Stimulated activated memory B cell treated with anti-CD40 and anti-IgM and Interleukin-4, amounts not matched to agents 10 μg/mL and 1 μg/mL and 100 μg/mL, for 72 hours (primary cell): Measurements from ENCODE around the gene LAMTOR1.
"Not testable (repeated sequence)": the region's sequence is repeated elsewhere in the genome, so short reads cannot be mapped to it uniquely, and the experiment has no call there.

ENCODE experiments used
- ATAC-seq: fragments of 150-1000 bp; cut with Tn5 transposase; 2 replicates; pipeline ENCODE4 v1.10.0; 2021
- H3K27ac Mint-ChIP-seq: one replicate; pipeline ENCODE4 v1.8.0; 2022; ENCODE audit warnings: mild to moderate bottlenecking, mixed read lengths
- H3K27me3 Mint-ChIP-seq: one replicate; pipeline ENCODE4 v1.8.0; 2022; ENCODE audit warnings: mixed read lengths
- H3K36me3 Mint-ChIP-seq: one replicate; pipeline ENCODE4 v1.8.0; 2022; ENCODE audit warnings: mixed read lengths
- H3K4me1 Mint-ChIP-seq: one replicate; pipeline ENCODE4 v1.8.0; 2022; ENCODE audit warnings: mixed read lengths
- H3K4me3 Mint-ChIP-seq: one replicate; pipeline ENCODE4 v1.8.0; 2022; ENCODE audit warnings: mild to moderate bottlenecking, moderate library complexity, mixed read lengths
- H3K9me3 Mint-ChIP-seq: one replicate; pipeline ENCODE4 v1.8.0; 2022; ENCODE audit warnings: mixed read lengths

The LAMTOR1 gene

GRCh38 chr11:72102946-72103753 lies at the start of gene LAMTOR1:
Gene LAMTOR1, minus strand, starts transcription at chr11:72103297. Its CDS starts 73 bp downstream, at chr11:72103224.
- H3K4me1 Mint-ChIP-seq: peaks cover 47% of the 10 kb centered on the region
- ATAC-seq: peak; percentile 98
- H3K36me3 Mint-ChIP-seq: peaks cover 35% of the 10 kb centered on the region
- peak within 1 kb of the TSS; percentile 96 for H3K27ac Mint-ChIP-seq
- H3K9me3 Mint-ChIP-seq: peaks cover 4% of the 10 kb centered on the region
- no peaks in the 10 kb centered on the region for H3K27me3 Mint-ChIP-seq
- H3K4me3 Mint-ChIP-seq: peak within 1 kb of the TSS; percentile 95

GRCh38 chr11:72150882-72151281 lies 47.8 kb upstream of the LAMTOR1 start:
- no peaks in the 10 kb centered on the region for H3K9me3 Mint-ChIP-seq
- H3K27ac Mint-ChIP-seq: no peak overlapping the region
- no peak for ATAC-seq
- H3K27me3 Mint-ChIP-seq: peaks cover 24% of the 10 kb centered on the region
- H3K36me3 Mint-ChIP-seq: no peaks in the 10 kb centered on the region
- no peaks in the 10 kb centered on the region for H3K4me1 Mint-ChIP-seq
- no peak overlapping the region for H3K4me3 Mint-ChIP-seq

- H3K9me3 Mint-ChIP-seq: no peaks in the 10 kb centered on the region
- no peak for ATAC-seq
- peaks cover 5% of the 10 kb centered on the region for H3K4me1 Mint-ChIP-seq
- H3K27me3 Mint-ChIP-seq: peaks cover 10% of the 10 kb centered on the region
- H3K36me3 Mint-ChIP-seq: no peaks in the 10 kb centered on the region
- no peak overlapping the region for H3K27ac Mint-ChIP-seq
- H3K4me3 Mint-ChIP-seq: no peak overlapping the region
Observed at GRCh38 chr11:72146625-72147024, 43.5 kb upstream of the LAMTOR1 start.

- Mint-ChIP-seq H3K36me3 (no peaks in the 10 kb centered on the region), H3K27me3 (peaks cover 21% of the 10 kb centered on the region), H3K4me3 (no peak overlapping the region), H3K27ac (no peak overlapping the region), H3K4me1 (peaks cover 5% of the 10 kb centered on the region), H3K9me3 (no peaks in the 10 kb centered on the region)
- no peak for ATAC-seq
Observed at GRCh38 chr11:72144807-72145565, 41.9 kb upstream of the LAMTOR1 start.

GRCh38 chr11:72142543-72142942 lies 39.4 kb upstream of the LAMTOR1 start:
- H3K4me3 Mint-ChIP-seq, H3K4me1 Mint-ChIP-seq, H3K27ac Mint-ChIP-seq, ATAC-seq, H3K9me3 Mint-ChIP-seq, H3K36me3 Mint-ChIP-seq: not testable (repeated sequence)
- H3K27me3 Mint-ChIP-seq: peaks cover 26% of the 10 kb centered on the region

GRCh38 chr11:72142086-72142485 lies 39.0 kb upstream of the LAMTOR1 start:
- not testable (repeated sequence) for H3K9me3 Mint-ChIP-seq, H3K27ac Mint-ChIP-seq, H3K36me3 Mint-ChIP-seq, ATAC-seq, H3K4me1 Mint-ChIP-seq, H3K4me3 Mint-ChIP-seq
- H3K27me3 Mint-ChIP-seq: peaks cover 26% of the 10 kb centered on the region

GRCh38 chr11:72141066-72141465 lies 38.0 kb upstream of the LAMTOR1 start:
- Mint-ChIP-seq H3K36me3 (no peaks in the 10 kb centered on the region), H3K4me1 (peaks cover 5% of the 10 kb centered on the region), H3K9me3 (peaks cover 4% of the 10 kb centered on the region), H3K4me3 (no peak overlapping the region), H3K27me3 (peaks cover 26% of the 10 kb centered on the region), H3K27ac (no peak overlapping the region)
- ATAC-seq: no peak

GRCh38 chr11:72140661-72141060 lies 37.6 kb upstream of the LAMTOR1 start:
- Mint-ChIP-seq H3K36me3 (no peaks in the 10 kb centered on the region), H3K4me1 (peaks cover 5% of the 10 kb centered on the region), H3K9me3 (peaks cover 4% of the 10 kb centered on the region), H3K27me3 (peaks cover 26% of the 10 kb centered on the region), H3K27ac (no peak overlapping the region), H3K4me3 (no peak overlapping the region)
- ATAC-seq: no peak

GRCh38 chr11:72139500-72139899 lies 36.4 kb upstream of the LAMTOR1 start:
- Mint-ChIP-seq H3K4me1 (peaks cover 5% of the 10 kb centered on the region), H3K27ac (no peak overlapping the region), H3K4me3 (no peak overlapping the region), H3K9me3 (peaks cover 4% of the 10 kb centered on the region), H3K27me3 (peaks cover 26% of the 10 kb centered on the region), H3K36me3 (no peaks in the 10 kb centered on the region)
- ATAC-seq: no peak

- Mint-ChIP-seq H3K27me3 (peaks cover 26% of the 10 kb centered on the region), H3K4me3 (no peak overlapping the region), H3K36me3 (no peaks in the 10 kb centered on the region), H3K27ac (no peak overlapping the region), H3K4me1 (peaks cover 3% of the 10 kb centered on the region), H3K9me3 (peaks cover 4% of the 10 kb centered on the region)
- ATAC-seq: no peak
Observed at GRCh38 chr11:72138821-72139390, 35.8 kb upstream of the LAMTOR1 start.

- no peaks in the 10 kb centered on the region for H3K4me1 Mint-ChIP-seq
- peak; percentile 7 for ATAC-seq
- no peaks in the 10 kb centered on the region for H3K36me3 Mint-ChIP-seq
Observed at GRCh38 chr11:72136684-72137262, 33.7 kb upstream of the LAMTOR1 start.

GRCh38 chr11:72135891-72136683 lies 33.0 kb upstream of the LAMTOR1 start:
- H3K4me3 Mint-ChIP-seq: no peak overlapping the region
- peaks cover 4% of the 10 kb centered on the region for H3K9me3 Mint-ChIP-seq
- H3K27me3 Mint-ChIP-seq: peaks cover 13% of the 10 kb centered on the region
- no peak overlapping the region for H3K27ac Mint-ChIP-seq
- no peaks in the 10 kb centered on the region for H3K4me1 Mint-ChIP-seq
- ATAC-seq: peak; percentile 39
- H3K36me3 Mint-ChIP-seq: no peaks in the 10 kb centered on the region

More at GRCh38 chr11:72136684-72137262, 33.7 kb upstream of the LAMTOR1 start:
- Mint-ChIP-seq H3K4me3 (no peak overlapping the region), H3K27ac (no peak overlapping the region), H3K27me3 (peaks cover 19% of the 10 kb centered on the region), H3K9me3 (peaks cover 4% of the 10 kb centered on the region)

- H3K4me1 Mint-ChIP-seq, H3K27ac Mint-ChIP-seq, H3K4me3 Mint-ChIP-seq, H3K9me3 Mint-ChIP-seq, H3K36me3 Mint-ChIP-seq, H3K27me3 Mint-ChIP-seq, ATAC-seq: not testable (repeated sequence)
Observed at GRCh38 chr11:72135473-72135872, 32.4 kb upstream of the LAMTOR1 start, which contains the start of gene FOLR3. Gene FOLR3, plus strand, starts transcription at chr11:72135725. Its CDS starts 228 bp downstream, at chr11:72135953.

- Mint-ChIP-seq H3K4me3 (no peak overlapping the region), H3K27ac (no peak overlapping the region), H3K9me3 (peaks cover 15% of the 10 kb centered on the region), H3K4me1 (no peaks in the 10 kb centered on the region), H3K36me3 (peaks cover 13% of the 10 kb centered on the region), H3K27me3 (peaks cover 20% of the 10 kb centered on the region)
- no peak for ATAC-seq
Observed at GRCh38 chr11:72132646-72133045, 29.5 kb upstream of the LAMTOR1 start.
